C4-2B (cell line): ENCODE results near the gene TUT7.

ENCODE experiments used
- ZFX ChIP-seq: fragments of 450-650 bp; IDR thresholded peaks from 2 replicates; pipeline ENCODE4 v1.6.1; 2017
- TF ChIP-seq, protein P1 (sequence below): fragments of 450-650 bp; conservative IDR thresholded peaks from 2 replicates; pipeline ENCODE4 v1.5.1; 2017; ENCODE audit warnings: mild to moderate bottlenecking

DNA sequence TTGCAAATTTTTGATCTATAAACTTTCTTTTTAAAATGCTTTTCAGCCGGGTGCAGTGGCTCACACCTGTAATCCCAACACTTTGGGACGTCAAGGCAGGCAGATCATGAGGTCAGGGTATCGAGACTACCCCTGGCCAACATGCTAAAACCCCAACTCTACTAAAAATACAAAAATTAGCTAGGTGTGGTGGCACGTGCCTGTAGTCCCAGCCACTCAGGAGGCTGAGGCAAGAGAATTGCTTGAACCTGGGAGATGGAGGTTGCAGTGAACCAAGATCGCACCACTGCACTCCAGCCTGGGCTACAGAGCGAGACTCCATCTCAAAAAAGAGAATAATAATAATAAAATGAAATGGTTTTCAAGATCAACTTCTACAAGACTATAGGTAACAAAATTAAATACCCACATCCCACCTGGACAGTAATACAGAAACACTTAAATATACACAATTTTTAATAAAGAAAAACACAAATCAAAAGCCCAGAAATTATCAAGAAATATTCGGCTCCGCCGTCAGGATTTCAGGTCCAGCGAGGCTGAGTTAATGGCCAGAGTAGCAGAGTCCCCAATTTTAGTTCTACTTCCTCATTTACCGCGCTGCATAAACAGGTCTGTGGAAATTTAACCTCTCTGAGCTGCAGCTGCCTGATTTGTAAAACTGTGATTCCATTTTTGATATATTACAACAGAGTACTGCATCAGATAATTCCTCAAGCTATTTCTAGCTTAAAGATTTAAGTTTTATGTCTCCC lies 4.0 kb downstream of the TUT7 start:
- TF ChIP-seq, protein P1, sequence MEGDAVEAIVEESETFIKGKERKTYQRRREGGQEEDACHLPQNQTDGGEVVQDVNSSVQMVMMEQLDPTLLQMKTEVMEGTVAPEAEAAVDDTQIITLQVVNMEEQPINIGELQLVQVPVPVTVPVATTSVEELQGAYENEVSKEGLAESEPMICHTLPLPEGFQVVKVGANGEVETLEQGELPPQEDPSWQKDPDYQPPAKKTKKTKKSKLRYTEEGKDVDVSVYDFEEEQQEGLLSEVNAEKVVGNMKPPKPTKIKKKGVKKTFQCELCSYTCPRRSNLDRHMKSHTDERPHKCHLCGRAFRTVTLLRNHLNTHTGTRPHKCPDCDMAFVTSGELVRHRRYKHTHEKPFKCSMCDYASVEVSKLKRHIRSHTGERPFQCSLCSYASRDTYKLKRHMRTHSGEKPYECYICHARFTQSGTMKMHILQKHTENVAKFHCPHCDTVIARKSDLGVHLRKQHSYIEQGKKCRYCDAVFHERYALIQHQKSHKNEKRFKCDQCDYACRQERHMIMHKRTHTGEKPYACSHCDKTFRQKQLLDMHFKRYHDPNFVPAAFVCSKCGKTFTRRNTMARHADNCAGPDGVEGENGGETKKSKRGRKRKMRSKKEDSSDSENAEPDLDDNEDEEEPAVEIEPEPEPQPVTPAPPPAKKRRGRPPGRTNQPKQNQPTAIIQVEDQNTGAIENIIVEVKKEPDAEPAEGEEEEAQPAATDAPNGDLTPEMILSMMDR = no peak
- no peak for TF ChIP-seq ZFX
